ENCODE measurements around the gene ZMYND8. TPM values are rescaled to one million over a fixed set of nuclear protein-coding genes. Genes with fewer than 3 reads are reported as not detected.

Gene ZMYND8
- total RNA-seq, 1 donor from 2014 or later, result 45.7 TPM

- ATAC-seq (no peak), DNase-seq (no peak)
- no peaks in the 10 kb centered on the region for H3K27me3 ChIP-seq
- intact Hi-C loops (cut with DNase I), result no loop called here
- peak overlapping the region; percentile 30 for H3K4me3 ChIP-seq
- no peaks in the 10 kb centered on the region for H3K9me3 ChIP-seq
- H3K36me3 ChIP-seq, result peaks cover 8% of the 10 kb centered on the region
- peak overlapping the region; percentile 98 for H3K27ac ChIP-seq
- H3K4me1 ChIP-seq, result peaks cover 95% of the 10 kb centered on the region
- no peak for TF ChIP-seq CTCF (IDR thresholded peaks at IDR 0.05)
Measured at GRCh38 chr20:47351643-47352331, 4.7 kb downstream of the ZMYND8 start.

- H3K4me3 ChIP-seq, result peak overlapping the region; percentile 4
- TF ChIP-seq CTCF (IDR thresholded peaks at IDR 0.05), result no peak
- ATAC-seq (no peak), DNase-seq (no peak)
- H3K9me3 ChIP-seq, result no peaks in the 10 kb centered on the region
- peaks cover 16% of the 10 kb centered on the region for H3K36me3 ChIP-seq
- H3K27me3 ChIP-seq, result no peaks in the 10 kb centered on the region
- H3K27ac ChIP-seq, result peak overlapping the region; percentile 98
- peaks cover 87% of the 10 kb centered on the region for H3K4me1 ChIP-seq
- intact Hi-C loops (cut with DNase I), result no loop called here
Measured at GRCh38 chr20:47350691-47351545, 5.6 kb downstream of the ZMYND8 start.

GRCh38 chr20:47350181-47350550, 6.3 kb downstream of the ZMYND8 start:
- H3K9me3 ChIP-seq, result no peaks in the 10 kb centered on the region
- intact Hi-C loops (cut with DNase I), result no loop called here
- peak overlapping the region; percentile 98 for H3K27ac ChIP-seq
- DNase-seq (no peak), ATAC-seq (no peak)
- H3K4me1 ChIP-seq, result peaks cover 79% of the 10 kb centered on the region
- TF ChIP-seq CTCF (IDR thresholded peaks at IDR 0.05), result no peak
- H3K4me3 ChIP-seq, result no peak overlapping the region
- H3K27me3 ChIP-seq, result no peaks in the 10 kb centered on the region
- H3K36me3 ChIP-seq, result peaks cover 17% of the 10 kb centered on the region

- H3K9me3 ChIP-seq, result no peaks in the 10 kb centered on the region
- peak overlapping the region; percentile 98 for H3K27ac ChIP-seq
- DNase-seq (no peak), ATAC-seq (no peak)
- no peak overlapping the region for H3K4me3 ChIP-seq
- intact Hi-C loops (cut with DNase I), result no loop called here
- peaks cover 73% of the 10 kb centered on the region for H3K4me1 ChIP-seq
- H3K36me3 ChIP-seq, result peaks cover 17% of the 10 kb centered on the region
- TF ChIP-seq CTCF (IDR thresholded peaks at IDR 0.05), result no peak
- H3K27me3 ChIP-seq, result no peaks in the 10 kb centered on the region
Measured at GRCh38 chr20:47349365-47350180, 6.9 kb downstream of the ZMYND8 start.

- intact Hi-C loops (cut with DNase I), result no loop called here
- TF ChIP-seq CTCF (IDR thresholded peaks at IDR 0.05), result no peak
Measured at GRCh38 chr20:47348539-47349142, 7.9 kb downstream of the ZMYND8 start.

More at GRCh38 chr20:47348539-47349142, 7.9 kb downstream of the ZMYND8 start:
- H3K4me1 ChIP-seq, result peaks cover 65% of the 10 kb centered on the region
- H3K27me3 ChIP-seq, result no peaks in the 10 kb centered on the region
- H3K27ac ChIP-seq, result peak overlapping the region; percentile 98
- ATAC-seq (no peak), DNase-seq (no peak)
- no peak overlapping the region for H3K4me3 ChIP-seq
- no peaks in the 10 kb centered on the region for H3K9me3 ChIP-seq
- H3K36me3 ChIP-seq, result peaks cover 23% of the 10 kb centered on the region
